NCI-H2227 (cell line): ENCODE results near the gene ANO10.
"Not testable (repeated sequence)": the region's sequence is repeated elsewhere in the genome, so short reads cannot be mapped to it uniquely, and the experiment has no call there.

Source experiments
- DNase-seq: peaks from one replicate; lab custom pipeline; 2025; ENCODE audit not compliant: unreplicated experiment; lab: John Stamatoyannopoulos, UW

Gene ANO10

GRCh38 chr3:43582866-43583265 is 38.9 kb downstream of the ANO10 start:
- no peak for DNase-seq

- DNase-seq = no peak
Measured at GRCh38 chr3:43581343-43581742, 40.5 kb downstream of the ANO10 start.

- DNase-seq = no peak
Measured at GRCh38 chr3:43580181-43580580, 41.6 kb downstream of the ANO10 start.

- no peak for DNase-seq
Measured at GRCh38 chr3:43573576-43573975, 48.2 kb downstream of the ANO10 start.

- not testable (repeated sequence) for DNase-seq
Measured at GRCh38 chr3:43565661-43566341, 56.0 kb downstream of the ANO10 start.

- no peak for DNase-seq
Measured at GRCh38 chr3:43559961-43560360, 61.9 kb downstream of the ANO10 start.

- DNase-seq = no peak
Measured at GRCh38 chr3:43558171-43558570, 63.6 kb downstream of the ANO10 start.

- no peak for DNase-seq
Measured at GRCh38 chr3:43549626-43550290, 72.1 kb downstream of the ANO10 start.

- DNase-seq = peak; percentile 61
Measured at GRCh38 chr3:43544277-43544676, 77.5 kb downstream of the ANO10 start.

- no peak for DNase-seq
Measured at GRCh38 chr3:43542328-43543043, 79.3 kb downstream of the ANO10 start.

GRCh38 chr3:43540624-43541023 is 81.2 kb downstream of the ANO10 start:
- no peak for DNase-seq

GRCh38 chr3:43539321-43539720 is 82.5 kb downstream of the ANO10 start:
- DNase-seq = no peak

GRCh38 chr3:43537225-43537624 is 84.6 kb downstream of the ANO10 start:
- peak; percentile 69 for DNase-seq

GRCh38 chr3:43534675-43535074 is 87.1 kb downstream of the ANO10 start:
- DNase-seq = no peak

GRCh38 chr3:43533009-43533408 is 88.8 kb downstream of the ANO10 start:
- DNase-seq = no peak

GRCh38 chr3:43531835-43532234 is 90.0 kb downstream of the ANO10 start:
- DNase-seq = no peak

- no peak for DNase-seq
Measured at GRCh38 chr3:43528498-43529099, 93.2 kb downstream of the ANO10 start.

GRCh38 chr3:43526956-43527355 is 94.9 kb downstream of the ANO10 start:
- no peak for DNase-seq

- DNase-seq = no peak
Measured at GRCh38 chr3:43525941-43526607, 95.7 kb downstream of the ANO10 start.

GRCh38 chr3:43525386-43525785 is 96.4 kb downstream of the ANO10 start:
- no peak for DNase-seq

- no peak for DNase-seq
Measured at GRCh38 chr3:43523454-43524053, 98.3 kb downstream of the ANO10 start.
